HepG2 (cell line): ENCODE data around the gene CXADR. TPM values are rescaled to one million over a fixed set of nuclear protein-coding genes. Genes with fewer than 3 reads are reported as not detected.

Experiments
- ARID2 ChIP-seq: sonication (generic); formaldehyde crosslinking; IDR thresholded peaks from 2 replicates; pipeline ENCODE4 v1.8.1; 2022; ENCODE audit warnings: mild to moderate bottlenecking, missing genetic modification reagents, borderline replicate concordance
- CENPX ChIP-seq: sonication (generic); formaldehyde crosslinking; IDR thresholded peaks from 2 replicates; pipeline ENCODE4 v1.9.0; 2021; ENCODE audit warnings: mild to moderate bottlenecking, missing genetic modification reagents, moderate library complexity
- EP300 ChIP-seq, 3 experiments: sonication (generic) in 1 of 3; formaldehyde crosslinking in 1 of 3; IDR thresholded peaks; 2 replicates each; pipeline versions ENCODE4 v1.5.1 to v1.6.1; 2011 to 2020; ENCODE audit warnings: low read depth in 2 of 3, low read length in 2 of 3, borderline replicate concordance in 1 of 3, improper control_type of control experiment in 1 of 3, mild to moderate bottlenecking in 1 of 3, missing genetic modification reagents in 1 of 3, moderate library complexity in 1 of 3
- FOXC1 ChIP-seq: sonication (generic); formaldehyde crosslinking; IDR thresholded peaks from 2 replicates; pipeline ENCODE4 v1.8.0; 2022; ENCODE audit warnings: mild to moderate bottlenecking, missing genetic modification reagents, borderline replicate concordance
- HDAC6 ChIP-seq: fragments of 200-600 bp; sonication (generic); IDR thresholded peaks from 2 replicates; pipeline ENCODE4 v1.7.0; 2017; ENCODE audit warnings: mild to moderate bottlenecking, antibody characterized with exemption, low read length, low read depth
- HNF4A ChIP-seq: sonication (generic); formaldehyde crosslinking; IDR thresholded peaks from 2 replicates; pipeline ENCODE4 v1.4.0; 2020; ENCODE audit warnings: missing genetic modification reagents
- JUN ChIP-seq: sonication (generic); formaldehyde crosslinking; IDR thresholded peaks from 2 replicates; pipeline ENCODE4 v1.4.0; 2020; ENCODE audit warnings: mild to moderate bottlenecking, missing genetic modification reagents
- KDM2A ChIP-seq: sonication (generic); formaldehyde crosslinking; IDR thresholded peaks from 2 replicates; pipeline ENCODE4 v1.4.0; 2020; ENCODE audit warnings: low read depth, missing genetic modification reagents, borderline replicate concordance
- MED1 ChIP-seq: sonication (generic); formaldehyde crosslinking; IDR thresholded peaks from 2 replicates; pipeline ENCODE4 v1.4.0; 2020; ENCODE audit warnings: missing genetic modification reagents
- MYC ChIP-seq: sonication (generic); formaldehyde crosslinking; IDR thresholded peaks from 2 replicates; pipeline ENCODE4 v1.9.0; 2021; ENCODE audit warnings: missing genetic modification reagents, borderline replicate concordance
- SMAD3 ChIP-seq: sonication (generic); formaldehyde crosslinking; IDR thresholded peaks from 2 replicates; pipeline ENCODE4 v1.4.0; 2020; ENCODE audit warnings: missing genetic modification reagents
- SOX13 ChIP-seq, 3 experiments: fragments of 450-650 bp in 1 of 3; sonication (generic) in 1 of 3; formaldehyde crosslinking in 1 of 3; IDR thresholded peaks in 2 of 3; conservative IDR thresholded peaks in 1 of 3; 2 replicates each; pipeline versions ENCODE4 v1.5.0 to v1.6.1; 2016 to 2020; ENCODE audit warnings: antibody characterized with exemption in 1 of 3, mild to moderate bottlenecking in 1 of 3, missing compliant biosample characterization in 1 of 3, missing genetic modification reagents in 1 of 3, moderate library complexity in 1 of 3
- SP4 ChIP-seq: sonication (generic); formaldehyde crosslinking; IDR thresholded peaks from 2 replicates; pipeline ENCODE4 v1.8.1; 2023; ENCODE audit warnings: mild to moderate bottlenecking, missing genetic modification reagents
- ZFP62 ChIP-seq: sonication (generic); formaldehyde crosslinking; IDR thresholded peaks from 2 replicates; pipeline ENCODE4 v1.4.0; 2020; ENCODE audit warnings: missing genetic modification reagents
- ZNF331 ChIP-seq: sonication (generic); formaldehyde crosslinking; IDR thresholded peaks from 2 replicates; pipeline ENCODE4 v1.4.0; 2020; ENCODE audit warnings: missing genetic modification reagents
- ZNF33B ChIP-seq: sonication (generic); formaldehyde crosslinking; IDR thresholded peaks from 2 replicates; pipeline ENCODE4 v1.5.1; 2020; ENCODE audit warnings: mild to moderate bottlenecking, missing genetic modification reagents
- ZNF563 ChIP-seq: sonication (generic); formaldehyde crosslinking; IDR thresholded peaks from 2 replicates; pipeline ENCODE4 v1.8.0; 2022; ENCODE audit warnings: mild to moderate bottlenecking, moderate library complexity, missing genetic modification reagents
- ZNF598 ChIP-seq: sonication (generic); formaldehyde crosslinking; IDR thresholded peaks from 2 replicates; pipeline ENCODE4 v1.5.1; 2020; ENCODE audit warnings: mild to moderate bottlenecking, missing genetic modification reagents, borderline replicate concordance
- ZNF644 ChIP-seq: IDR thresholded peaks from 2 replicates; pipeline ENCODE4 v1.6.1; 2016; ENCODE audit warnings: low read depth
- ZNF737 ChIP-seq: sonication (generic); formaldehyde crosslinking; IDR thresholded peaks from 2 replicates; pipeline ENCODE4 v1.5.0; 2020; ENCODE audit warnings: missing genetic modification reagents, mild to moderate bottlenecking, borderline replicate concordance
- ZNF776 ChIP-seq: sonication (generic); formaldehyde crosslinking; IDR thresholded peaks from 2 replicates; pipeline ENCODE4 v1.4.0; 2020; ENCODE audit warnings: mild to moderate bottlenecking, missing genetic modification reagents
- polyA plus RNA-seq, 8 experiments: library from polyadenylated mRNA; depleted of rRNA in 3 of 8; stranded (reverse) in 7 of 8; unstranded in 1 of 8; fragments of >200 nt; fragmentation: Illumina TruSeq in 4 of 8; extraction: Trizol in 4 of 8; gene quantifications; 2 replicates each; pipeline versions ENCODE4 v1.2.1 to v1.2.3, GENCODE V29; 2011 to 2016; ENCODE audit warnings: low read depth in 4 of 8, missing spikeins in 1 of 8, mixed read lengths in 1 of 8; ENCODE audit not compliant: insufficient read depth in 1 of 8
- total RNA-seq, 5 experiments: library from RNA; depleted of rRNA; stranded (reverse); fragments of >200 nt; fragmentation: Illumina TruSeq; extraction: Trizol; gene quantifications; 2 replicates each; pipeline ENCODE4 v1.2.3, GENCODE V29; 2016; ENCODE audit warnings: low read depth in 1 of 5
- TF ChIP-seq, protein P1 (sequence below): sonication (generic); formaldehyde crosslinking; IDR thresholded peaks from 2 replicates; pipeline ENCODE4 v1.4.0; 2020; ENCODE audit warnings: mild to moderate bottlenecking, missing genetic modification reagents
- TF ChIP-seq, protein P2 (sequence below): sonication (generic); formaldehyde crosslinking; IDR thresholded peaks from 2 replicates; pipeline ENCODE4 v1.5.0; 2020; ENCODE audit warnings: mild to moderate bottlenecking, missing genetic modification reagents, borderline replicate concordance
- TF ChIP-seq, protein P3 (sequence below): sonication (generic); formaldehyde crosslinking; IDR thresholded peaks from 2 replicates; pipeline ENCODE4 v1.4.0; 2020; ENCODE audit warnings: missing genetic modification reagents, low read depth, mild to moderate bottlenecking, borderline replicate concordance

Gene CXADR
- total and polyA plus RNA-seq, 2 of the 13 experiments (the other 11 are each of a cell fraction or from before 2014, with no cell fraction given), result 86.8 to 110 TPM

DNA sequence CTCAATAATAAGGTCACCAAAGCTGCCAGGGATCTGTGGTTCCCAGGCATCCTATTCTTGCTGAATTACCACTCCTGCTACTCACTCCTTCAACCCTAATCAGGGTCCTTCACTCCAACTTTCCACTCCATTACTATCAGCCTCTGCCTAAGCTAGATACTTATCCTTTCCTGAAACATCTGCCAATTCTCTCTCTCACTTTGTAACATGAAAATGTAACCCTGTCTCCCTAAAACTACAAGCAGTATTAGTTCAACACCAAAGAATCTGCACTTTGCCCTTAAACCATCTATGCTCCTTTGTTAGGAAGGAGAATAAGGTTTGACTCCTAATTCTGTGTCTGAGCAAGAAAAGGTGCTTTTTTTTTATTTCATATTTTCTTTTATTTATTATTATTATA lies 15.5 kb upstream of the CXADR start (continued):
- TF ChIP-seq, protein P1, sequence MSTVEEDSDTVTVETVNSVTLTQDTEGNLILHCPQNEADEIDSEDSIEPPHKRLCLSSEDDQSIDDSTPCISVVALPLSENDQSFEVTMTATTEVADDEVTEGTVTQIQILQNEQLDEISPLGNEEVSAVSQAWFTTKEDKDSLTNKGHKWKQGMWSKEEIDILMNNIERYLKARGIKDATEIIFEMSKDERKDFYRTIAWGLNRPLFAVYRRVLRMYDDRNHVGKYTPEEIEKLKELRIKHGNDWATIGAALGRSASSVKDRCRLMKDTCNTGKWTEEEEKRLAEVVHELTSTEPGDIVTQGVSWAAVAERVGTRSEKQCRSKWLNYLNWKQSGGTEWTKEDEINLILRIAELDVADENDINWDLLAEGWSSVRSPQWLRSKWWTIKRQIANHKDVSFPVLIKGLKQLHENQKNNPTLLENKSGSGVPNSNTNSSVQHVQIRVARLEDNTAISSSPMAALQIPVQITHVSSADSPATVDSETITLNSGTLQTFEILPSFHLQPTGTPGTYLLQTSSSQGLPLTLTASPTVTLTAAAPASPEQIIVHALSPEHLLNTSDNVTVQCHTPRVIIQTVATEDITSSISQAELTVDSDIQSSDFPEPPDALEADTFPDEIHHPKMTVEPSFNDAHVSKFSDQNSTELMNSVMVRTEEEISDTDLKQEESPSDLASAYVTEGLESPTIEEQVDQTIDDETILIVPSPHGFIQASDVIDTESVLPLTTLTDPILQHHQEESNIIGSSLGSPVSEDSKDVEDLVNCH (CRISPR knock-in tag), result no peak
- TF ChIP-seq ZNF598 (CRISPR knock-in tag) (no peak), ZNF644 (CRISPR knock-in tag) (no peak), MED1 (CRISPR knock-in tag) (no peak), ZFP62 (CRISPR knock-in tag) (no peak), HNF4A (CRISPR knock-in tag) (peak; percentile 66), SMAD3 (no peak), ZNF33B (CRISPR knock-in tag) (no peak), ARID2 (CRISPR knock-in tag) (no peak), ZNF776 (CRISPR knock-in tag) (no peak), KDM2A (CRISPR knock-in tag) (no peak), SP4 (no peak), SOX13 (IDR thresholded peaks at IDR 0.05) (no peak), SOX13 (CRISPR knock-in tag; conservative IDR thresholded peaks at IDR 0.05 in 1 of 2, IDR thresholded peaks at IDR 0.05 in 1 of 2) (peak in 1 of 2 experiments; percentile 57; a peak in 1 of 4 replicates), ZNF737 (CRISPR knock-in tag) (no peak), JUN (peak; percentile 31; the same call in 1 of the 2 replicates), FOXC1 (no peak), MYC (CRISPR knock-in tag) (no peak), EP300 (IDR thresholded peaks at IDR 0.05; ENCODE audit: low read depth in 2 of 2, low read length in 2 of 2) (no peak), EP300 (CRISPR knock-in tag; IDR thresholded peaks at IDR 0.05; ENCODE audit: borderline replicate concordance) (no peak), CENPX (no peak), ZNF563 (CRISPR knock-in tag) (no peak), ZNF331 (CRISPR knock-in tag) (no peak), HDAC6 (no peak)
- TF ChIP-seq, protein P2, sequence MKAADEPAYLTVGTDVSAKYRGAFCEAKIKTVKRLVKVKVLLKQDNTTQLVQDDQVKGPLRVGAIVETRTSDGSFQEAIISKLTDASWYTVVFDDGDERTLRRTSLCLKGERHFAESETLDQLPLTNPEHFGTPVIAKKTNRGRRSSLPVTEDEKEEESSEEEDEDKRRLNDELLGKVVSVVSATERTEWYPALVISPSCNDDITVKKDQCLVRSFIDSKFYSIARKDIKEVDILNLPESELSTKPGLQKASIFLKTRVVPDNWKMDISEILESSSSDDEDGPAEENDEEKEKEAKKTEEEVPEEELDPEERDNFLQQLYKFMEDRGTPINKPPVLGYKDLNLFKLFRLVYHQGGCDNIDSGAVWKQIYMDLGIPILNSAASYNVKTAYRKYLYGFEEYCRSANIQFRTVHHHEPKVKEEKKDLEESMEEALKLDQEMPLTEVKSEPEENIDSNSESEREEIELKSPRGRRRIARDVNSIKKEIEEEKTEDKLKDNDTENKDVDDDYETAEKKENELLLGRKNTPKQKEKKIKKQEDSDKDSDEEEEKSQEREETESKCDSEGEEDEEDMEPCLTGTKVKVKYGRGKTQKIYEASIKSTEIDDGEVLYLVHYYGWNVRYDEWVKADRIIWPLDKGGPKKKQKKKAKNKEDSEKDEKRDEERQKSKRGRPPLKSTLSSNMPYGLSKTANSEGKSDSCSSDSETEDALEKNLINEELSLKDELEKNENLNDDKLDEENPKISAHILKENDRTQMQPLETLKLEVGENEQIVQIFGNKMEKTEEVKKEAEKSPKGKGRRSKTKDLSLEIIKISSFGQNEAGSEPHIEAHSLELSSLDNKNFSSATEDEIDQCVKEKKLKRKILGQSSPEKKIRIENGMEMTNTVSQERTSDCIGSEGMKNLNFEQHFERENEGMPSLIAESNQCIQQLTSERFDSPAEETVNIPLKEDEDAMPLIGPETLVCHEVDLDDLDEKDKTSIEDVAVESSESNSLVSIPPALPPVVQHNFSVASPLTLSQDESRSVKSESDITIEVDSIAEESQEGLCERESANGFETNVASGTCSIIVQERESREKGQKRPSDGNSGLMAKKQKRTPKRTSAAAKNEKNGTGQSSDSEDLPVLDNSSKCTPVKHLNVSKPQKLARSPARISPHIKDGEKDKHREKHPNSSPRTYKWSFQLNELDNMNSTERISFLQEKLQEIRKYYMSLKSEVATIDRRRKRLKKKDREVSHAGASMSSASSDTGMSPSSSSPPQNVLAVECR (CRISPR knock-in tag), result no peak
- TF ChIP-seq, protein P3, sequence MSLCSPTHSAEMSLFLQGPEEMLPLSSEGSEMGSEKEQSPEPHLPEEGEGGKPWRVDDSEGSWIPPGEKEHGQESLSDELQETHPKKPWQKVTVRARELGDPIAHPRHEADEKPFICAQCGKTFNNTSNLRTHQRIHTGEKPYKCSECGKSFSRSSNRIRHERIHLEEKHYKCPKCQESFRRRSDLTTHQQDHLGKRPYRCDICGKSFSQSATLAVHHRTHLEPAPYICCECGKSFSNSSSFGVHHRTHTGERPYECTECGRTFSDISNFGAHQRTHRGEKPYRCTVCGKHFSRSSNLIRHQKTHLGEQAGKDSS (CRISPR knock-in tag), result no peak
